Right lobe of liver (tissue), 6 donors: ENCODE results near the gene FBXL19. TPM values are rescaled to one million over a fixed set of nuclear protein-coding genes. Genes with fewer than 3 reads are reported as not detected.

Experiments
- ATAC-seq, 4 donors: fragments of 200-7000 bp; cut with Tn5 transposase; one replicate each; pipeline ENCODE4 v1.9.1; 2020; ENCODE audit warnings: mild to moderate bottlenecking in 4 of 4, moderate library complexity in 4 of 4
- DNase-seq, 3 donors: peaks; one replicate each; pipeline ENCODE4 v3.0.0-alpha.2; 2020
- H3K27ac ChIP-seq, 3 donors: fragments of 200-600 bp; one replicate each; pipeline ENCODE4 v1.8.0; 2022
- H3K27me3 ChIP-seq, 2 donors: fragments of 200-600 bp; one replicate each; pipeline ENCODE4 v1.8.0; 2022
- H3K36me3 ChIP-seq, 4 donors: fragments of 200-600 bp; sonication (generic) in 1 of 4; one replicate each; pipeline versions ENCODE4 v1.5.1 to v1.8.0; 2017 to 2022; ENCODE audit warnings: control low read depth in 1 of 4
- H3K4me1 ChIP-seq, 4 donors: fragments of 200-600 bp; sonication (generic) in 1 of 4; one replicate each; pipeline versions ENCODE4 v1.5.1 to v1.8.0; 2017 to 2022; ENCODE audit warnings: control low read depth in 1 of 4
- H3K4me3 ChIP-seq, 3 donors: fragments of 200-600 bp; one replicate each; pipeline ENCODE4 v1.8.0; 2022
- H3K9me3 ChIP-seq, 4 donors: fragments of 200-600 bp; sonication (generic) in 1 of 4; one replicate each; pipeline versions ENCODE4 v1.5.1 to v1.8.0; 2017 to 2022; ENCODE audit warnings: control low read depth in 1 of 4
- CTCF ChIP-seq, 4 donors: fragments of 200-600 bp in 3 of 4; fragments of 450-650 bp in 1 of 4; IDR thresholded peaks; one replicate each; pipeline versions ENCODE4 v1.5.1 to v1.8.0; 2016 to 2022; ENCODE audit warnings: antibody characterized with exemption in 4 of 4, mild to moderate bottlenecking in 2 of 4
- POLR2A ChIP-seq: fragments of 450-650 bp; IDR thresholded peaks from one replicate; pipeline ENCODE4 v1.6.1; 2017; ENCODE audit warnings: antibody characterized with exemption, mild to moderate bottlenecking
- WGBS: methylation state at CpG from one replicate; pipeline ENCODE4 v1.1.6; 2018; ENCODE audit warnings: low coverage, low lambda C conversion rate; ENCODE audit not compliant: insufficient coverage; ENCODE audit errors: missing lambda C conversion rate; 5-methylcytosine and 5-hydroxymethylcytosine counted together
- intact Hi-C, 2 donors: fragments of 100-400 bp; cut with DNase I; formaldehyde crosslinking; loops; one replicate each; pipeline versions ENCODE4 v1.11.2 to v1.14.1; 2022
- total RNA-seq, 6 experiments: library from RNA; depleted of rRNA in 2 of 6; stranded (reverse); fragments of >200 nt in 2 of 6; fragmentation: NEBNext Ultra II Directional in 3 of 6; extraction: Animal tissue kit (Norgen Biotek cat#: 25700) in 3 of 6; gene quantifications; one replicate each; pipeline versions ENCODE4 v1.1.0 to v1.2.4, GENCODE V29; 2016 to 2023
- donor health status: DM: no; HTN: yes; CAD: no.
- donor health status: DM: no; HTN: no; CAD: no.
- donor health status: DM: no; HTN: no; CAD: no.
- donor health status: DM: no; HTN: yes; CAD: no.
- donor health status: DM: no; HTN: yes; CAD: no.

Gene FBXL19
- total RNA-seq, 6 experiments from 2014 or later = 2.8 to 8.0 (median 3.4) TPM

GRCh38 chr16:30964574-30965226 lies 41.3 kb downstream of the FBXL19 start:
- WGBS = 82% methylated on average over 24 of the region's 33 CpGs
- ATAC-seq (peak in 1 of 4 donors; percentile 8), DNase-seq (no peak)
- H3K36me3 ChIP-seq = peaks cover 0 to 92% (median 55%) of the 10 kb centered on the region in 4 donors
- H3K27ac ChIP-seq = no peak overlapping the region
- no peak overlapping the region for H3K4me3 ChIP-seq
- H3K9me3 ChIP-seq = no peaks in the 10 kb centered on the region
- no peaks in the 10 kb centered on the region for H3K27me3 ChIP-seq
- TF ChIP-seq POLR2A (no peak), CTCF (IDR thresholded peaks at IDR 0.05) (no peak)
- no peaks in the 10 kb centered on the region for H3K4me1 ChIP-seq
- intact Hi-C loops = no loop called here

GRCh38 chr16:30965436-30965835 lies 42.1 kb downstream of the FBXL19 start:
- no peaks in the 10 kb centered on the region for H3K27me3 ChIP-seq
- H3K4me1 ChIP-seq = no peaks in the 10 kb centered on the region
- no peak overlapping the region for H3K4me3 ChIP-seq
- H3K9me3 ChIP-seq = no peaks in the 10 kb centered on the region
- TF ChIP-seq CTCF (IDR thresholded peaks at IDR 0.05) (no peak), POLR2A (no peak)
- 78% methylated on average over 3 of the region's 15 CpGs for WGBS
- intact Hi-C loops = no loop called here
- DNase-seq = no peak
- H3K36me3 ChIP-seq = peaks cover 0 to 91% (median 53%) of the 10 kb centered on the region in 4 donors
- no peak overlapping the region for H3K27ac ChIP-seq
- peak in 1 of 4 donors; percentile 7 for ATAC-seq

GRCh38 chr16:30966033-30966619 lies 42.8 kb downstream of the FBXL19 start:
- WGBS = 89% methylated on average over 5 of the region's 19 CpGs
- DNase-seq (no peak), ATAC-seq (no peak)
- intact Hi-C loops = no loop called here
- Histone ChIP-seq H3K36me3 (peaks cover 0 to 91% (median 53%) of the 10 kb centered on the region in 4 donors), H3K27ac (no peak overlapping the region), H3K4me3 (no peak overlapping the region), H3K4me1 (no peaks in the 10 kb centered on the region), H3K9me3 (no peaks in the 10 kb centered on the region), H3K27me3 (no peaks in the 10 kb centered on the region)
- TF ChIP-seq POLR2A (no peak), CTCF (IDR thresholded peaks at IDR 0.05) (no peak)

- H3K36me3 ChIP-seq = peaks cover 0 to 91% (median 48%) of the 10 kb centered on the region in 4 donors
- ATAC-seq = no peak
- no peaks in the 10 kb centered on the region for H3K9me3 ChIP-seq
- no peaks in the 10 kb centered on the region for H3K4me1 ChIP-seq
- no peak for TF ChIP-seq CTCF (IDR thresholded peaks at IDR 0.05)
- TF ChIP-seq POLR2A = no peak
- no peaks in the 10 kb centered on the region for H3K27me3 ChIP-seq
- 73% methylated on average over 4 of the region's 4 CpGs for WGBS
- no peak for DNase-seq
- intact Hi-C loops = no loop called here
- H3K4me3 ChIP-seq = no peak overlapping the region
- no peak overlapping the region for H3K27ac ChIP-seq
These were observed 44.4 kb downstream of the FBXL19 start for GRCh38 chr16:30967795-30968194.
